Neuron (in vitro differentiated cells): ENCODE data around the gene NECAP2.

Source experiments
- H2AFZ ChIP-seq: one replicate; pipeline ENCODE4 v1.6.1; 2013; ENCODE audit warnings: low read depth, mild to moderate bottlenecking, inconsistent platforms, low read length, moderate library complexity
- H3K27me3 ChIP-seq: one replicate; pipeline ENCODE4 v1.6.1; 2013; ENCODE audit warnings: low read length; ENCODE audit not compliant: insufficient read depth
- H3K36me3 ChIP-seq: one replicate; pipeline ENCODE4 v1.6.1; 2013; ENCODE audit warnings: low read length; ENCODE audit not compliant: insufficient read depth
- H3K4me1 ChIP-seq: one replicate; pipeline ENCODE4 v1.6.1; 2013; ENCODE audit warnings: low read length; ENCODE audit not compliant: insufficient read depth
- H3K4me3 ChIP-seq: 2 replicates; pipeline ENCODE4 v1.5.1; 2013; ENCODE audit warnings: mild to moderate bottlenecking, low read length, moderate library complexity
- H3K9me3 ChIP-seq: one replicate; pipeline ENCODE4 v1.6.1; 2013; ENCODE audit warnings: low read length

The NECAP2 gene

DNA sequence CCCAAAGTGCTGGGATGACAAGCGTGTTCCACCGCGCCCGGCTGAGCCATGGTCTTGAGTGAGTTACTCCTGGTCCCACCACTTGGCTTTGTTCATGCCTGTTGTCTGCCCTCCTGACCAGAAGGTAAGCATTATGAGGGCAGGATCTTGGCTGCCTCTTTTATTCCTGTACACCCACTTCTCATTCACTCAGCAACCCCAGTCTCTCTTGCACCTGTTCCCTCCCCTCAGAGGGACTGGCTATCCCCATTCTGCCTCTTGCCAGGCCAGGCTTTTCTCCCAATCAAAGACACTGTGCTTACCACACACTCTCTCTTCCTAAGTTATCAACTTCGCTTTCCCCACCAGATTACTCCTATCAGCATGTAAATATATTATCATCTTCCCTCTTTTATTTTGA, 29.7 kb upstream of the NECAP2 start:
- H2AFZ ChIP-seq, result no peak overlapping the region
- no peaks in the 10 kb centered on the region for H3K27me3 ChIP-seq
- H3K4me3 ChIP-seq, result no peak overlapping the region
- H3K4me1 ChIP-seq, result peaks cover 4% of the 10 kb centered on the region
- no peaks in the 10 kb centered on the region for H3K36me3 ChIP-seq
- H3K9me3 ChIP-seq, result no peaks in the 10 kb centered on the region

DNA sequence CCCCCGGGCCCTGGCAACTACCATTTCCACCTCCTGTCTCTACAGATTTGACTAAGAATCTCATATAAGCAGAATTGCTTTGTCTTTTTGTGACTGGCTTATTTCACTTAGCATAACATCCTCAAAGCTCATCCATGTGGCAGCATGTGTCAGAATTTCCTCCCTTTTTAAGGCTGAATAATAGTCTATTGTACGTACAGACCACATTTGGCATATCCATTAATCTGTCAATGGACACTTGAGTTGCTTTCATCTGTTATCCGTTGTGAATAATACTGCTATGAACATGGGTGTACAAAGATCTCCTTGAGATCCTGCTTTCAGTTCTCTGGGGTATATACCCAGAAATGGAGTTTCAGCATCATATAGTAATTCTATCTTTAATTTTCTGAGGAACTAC, 27.3 kb upstream of the NECAP2 start:
- H3K9me3 ChIP-seq, result no peaks in the 10 kb centered on the region
- no peaks in the 10 kb centered on the region for H3K4me1 ChIP-seq
- H2AFZ ChIP-seq, result no peak overlapping the region
- H3K4me3 ChIP-seq, result no peak overlapping the region
- H3K36me3 ChIP-seq, result no peaks in the 10 kb centered on the region
- H3K27me3 ChIP-seq, result no peaks in the 10 kb centered on the region

- Histone ChIP-seq H3K36me3 (no peaks in the 10 kb centered on the region), H2AFZ (no peak overlapping the region), H3K9me3 (peaks cover 2% of the 10 kb centered on the region), H3K4me3 (no peak overlapping the region), H3K4me1 (peaks cover 5% of the 10 kb centered on the region), H3K27me3 (peaks cover 11% of the 10 kb centered on the region)
Observed at GRCh38 chr1:16418823-16419425, 21.6 kb upstream of the NECAP2 start.

DNA sequence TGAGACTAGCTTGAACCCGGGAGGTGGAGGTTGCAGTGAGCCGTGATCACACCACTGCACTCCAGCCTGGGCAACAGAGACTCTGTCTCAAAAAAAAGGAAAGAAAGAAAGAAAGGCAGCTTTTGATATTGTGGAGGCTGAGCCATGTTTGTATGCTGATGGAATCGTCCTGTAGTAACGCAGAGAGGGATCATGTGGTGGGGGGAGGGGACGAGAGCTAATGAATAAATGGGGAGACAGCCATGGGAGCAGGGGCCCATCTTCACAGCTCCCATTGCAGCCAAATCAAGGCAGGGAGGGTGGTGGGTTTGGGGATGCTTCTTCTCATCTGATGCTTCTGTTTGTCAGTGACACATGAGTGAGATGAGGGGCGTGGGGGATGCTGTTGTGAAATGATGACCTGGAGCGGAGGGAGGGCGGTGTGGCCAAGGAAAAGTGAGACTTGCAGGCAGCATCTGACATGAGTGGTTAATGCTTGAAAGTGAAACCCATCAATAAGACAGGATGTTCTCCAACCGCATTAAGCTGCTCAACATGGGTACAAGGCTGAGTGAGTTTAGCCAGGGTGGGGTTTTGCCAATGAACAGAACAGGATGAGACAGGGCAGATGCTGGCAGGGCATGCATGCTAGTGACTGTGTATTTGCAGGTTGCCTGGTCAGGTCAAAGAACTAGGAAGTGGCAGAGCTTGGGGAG, 20.0 kb upstream of the NECAP2 start:
- Histone ChIP-seq H3K27me3 (peaks cover 11% of the 10 kb centered on the region), H3K9me3 (peaks cover 2% of the 10 kb centered on the region), H3K4me3 (no peak overlapping the region), H2AFZ (no peak overlapping the region), H3K4me1 (peaks cover 8% of the 10 kb centered on the region), H3K36me3 (no peaks in the 10 kb centered on the region)

GRCh38 chr1:16421201-16421600, 19.3 kb upstream of the NECAP2 start:
- Histone ChIP-seq H2AFZ (no peak overlapping the region), H3K36me3 (no peaks in the 10 kb centered on the region), H3K9me3 (peaks cover 2% of the 10 kb centered on the region), H3K27me3 (peaks cover 14% of the 10 kb centered on the region), H3K4me3 (no peak overlapping the region), H3K4me1 (peaks cover 8% of the 10 kb centered on the region)

GRCh38 chr1:16422041-16422440, 18.5 kb upstream of the NECAP2 start:
- Histone ChIP-seq H3K9me3 (peaks cover 2% of the 10 kb centered on the region), H3K4me1 (peaks cover 8% of the 10 kb centered on the region), H2AFZ (no peak overlapping the region), H3K4me3 (no peak overlapping the region), H3K36me3 (no peaks in the 10 kb centered on the region), H3K27me3 (peaks cover 15% of the 10 kb centered on the region)

DNA sequence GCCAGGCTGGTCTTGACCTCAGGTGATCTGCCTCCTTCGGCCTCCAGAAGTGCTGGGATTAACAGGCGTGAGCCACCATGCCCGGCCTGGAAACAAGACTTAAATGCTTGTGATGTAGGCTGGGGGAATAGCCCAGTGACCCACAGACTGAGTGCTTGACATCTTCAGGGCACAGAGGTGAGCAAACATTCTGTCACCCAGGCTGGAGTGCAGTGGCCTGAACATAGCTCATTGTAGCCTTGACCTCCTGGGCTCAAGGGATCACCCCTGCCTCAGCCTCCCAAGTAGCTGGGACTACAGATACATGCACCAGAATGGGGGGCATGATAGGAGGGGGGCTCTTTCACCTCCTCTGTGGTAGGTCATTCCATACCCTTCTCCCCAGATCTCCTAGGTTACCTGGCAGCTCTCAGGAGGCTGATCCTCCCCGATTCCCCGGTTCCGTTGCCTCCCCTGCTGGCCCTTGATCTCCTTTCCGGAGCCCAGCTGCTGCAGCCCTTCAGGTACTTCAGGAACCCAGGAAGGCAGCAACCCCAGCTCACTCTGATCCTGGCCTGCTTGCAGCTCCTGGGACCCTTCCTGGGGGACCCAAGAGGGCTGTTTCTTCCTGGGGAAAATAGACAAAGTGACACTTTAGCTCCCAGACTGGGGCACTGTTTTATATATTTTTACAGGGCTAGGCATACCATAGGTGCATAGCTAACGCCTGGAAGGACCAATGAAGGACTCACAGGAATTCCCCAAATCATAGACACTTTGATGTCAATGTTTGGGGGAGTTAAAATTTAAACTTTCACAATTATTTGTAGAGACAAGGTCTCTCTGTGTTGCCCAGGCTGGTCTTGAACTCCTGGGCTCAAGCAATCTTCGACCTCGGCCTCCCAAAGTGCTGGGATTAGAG, 15.1 kb upstream of the NECAP2 start:
- H3K9me3 ChIP-seq, result no peaks in the 10 kb centered on the region
- no peaks in the 10 kb centered on the region for H3K36me3 ChIP-seq
- peaks cover 8% of the 10 kb centered on the region for H3K4me1 ChIP-seq
- no peak overlapping the region for H2AFZ ChIP-seq
- H3K27me3 ChIP-seq, result peaks cover 15% of the 10 kb centered on the region
- no peak overlapping the region for H3K4me3 ChIP-seq

DNA sequence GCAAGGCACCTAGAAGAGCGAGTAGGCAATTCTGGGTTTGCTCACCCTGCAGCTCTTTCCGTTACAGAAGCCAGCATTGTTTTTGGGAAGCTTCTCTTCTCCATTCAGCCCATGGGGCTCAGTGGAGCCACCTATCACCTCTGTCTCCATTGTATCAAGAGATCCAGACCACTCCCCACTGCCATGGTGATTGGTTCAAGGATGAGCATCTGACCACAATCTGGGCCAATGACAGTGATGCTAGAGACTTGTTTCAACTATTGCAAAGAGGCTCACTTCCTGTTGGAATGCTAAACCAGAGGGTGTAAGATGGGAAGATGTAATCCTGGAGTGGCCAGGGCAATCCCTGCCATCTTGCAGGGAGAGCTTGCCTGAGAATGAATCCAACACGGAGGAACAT, 9.9 kb upstream of the NECAP2 start:
- Histone ChIP-seq H3K36me3 (no peaks in the 10 kb centered on the region), H3K27me3 (peaks cover 9% of the 10 kb centered on the region), H3K4me1 (no peaks in the 10 kb centered on the region), H3K4me3 (no peak overlapping the region), H3K9me3 (no peaks in the 10 kb centered on the region), H2AFZ (no peak overlapping the region)

DNA sequence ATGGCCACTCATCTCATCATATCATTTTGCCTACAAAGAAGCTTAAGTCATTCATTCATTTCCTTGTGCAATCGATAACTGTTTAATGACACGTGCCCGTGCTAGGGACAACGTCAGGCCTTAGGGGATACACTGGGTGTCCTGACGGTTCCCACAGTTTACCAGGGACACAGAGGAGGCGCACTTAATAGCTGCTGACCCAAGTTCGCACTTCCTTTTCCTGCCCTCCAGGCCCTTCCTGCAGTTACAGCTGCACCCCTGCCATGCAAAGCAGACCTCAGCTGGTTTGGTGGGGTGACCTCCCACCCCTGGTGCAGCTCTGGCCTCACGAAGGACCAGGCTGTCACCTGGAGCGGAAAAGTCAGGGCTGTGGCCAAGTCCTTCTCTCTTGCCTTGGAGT, 7.5 kb upstream of the NECAP2 start:
- H3K27me3 ChIP-seq, result peaks cover 4% of the 10 kb centered on the region
- no peak overlapping the region for H3K4me3 ChIP-seq
- H3K9me3 ChIP-seq, result no peaks in the 10 kb centered on the region
- no peaks in the 10 kb centered on the region for H3K36me3 ChIP-seq
- peaks cover 6% of the 10 kb centered on the region for H3K4me1 ChIP-seq
- no peak overlapping the region for H2AFZ ChIP-seq

- Histone ChIP-seq H3K9me3 (no peaks in the 10 kb centered on the region), H3K27me3 (peaks cover 4% of the 10 kb centered on the region), H2AFZ (no peak overlapping the region), H3K4me1 (peaks cover 6% of the 10 kb centered on the region), H3K36me3 (no peaks in the 10 kb centered on the region), H3K4me3 (no peak overlapping the region)
Observed at GRCh38 chr1:16434007-16434406, 6.5 kb upstream of the NECAP2 start.

GRCh38 chr1:16434501-16434900, 6.0 kb upstream of the NECAP2 start:
- Histone ChIP-seq H3K36me3 (no peaks in the 10 kb centered on the region), H3K27me3 (peaks cover 4% of the 10 kb centered on the region), H3K9me3 (no peaks in the 10 kb centered on the region), H3K4me1 (peaks cover 6% of the 10 kb centered on the region), H3K4me3 (no peak overlapping the region), H2AFZ (no peak overlapping the region)

- Histone ChIP-seq H3K4me3 (no peak within 1 kb of the TSS), H3K36me3 (no peaks in the 10 kb centered on the region), H3K9me3 (no peaks in the 10 kb centered on the region), H2AFZ (no peak within 1 kb of the TSS), H3K4me1 (peaks cover 13% of the 10 kb centered on the region), H3K27me3 (peaks cover 4% of the 10 kb centered on the region)
Observed at GRCh38 chr1:16436946-16437474, 3.5 kb upstream of the NECAP2 start, which contains the start of gene SPATA21. TSS of gene SPATA21 (minus strand) at chr1:16437424. CDS start at chr1:16431371, 6,053 bp downstream.

DNA sequence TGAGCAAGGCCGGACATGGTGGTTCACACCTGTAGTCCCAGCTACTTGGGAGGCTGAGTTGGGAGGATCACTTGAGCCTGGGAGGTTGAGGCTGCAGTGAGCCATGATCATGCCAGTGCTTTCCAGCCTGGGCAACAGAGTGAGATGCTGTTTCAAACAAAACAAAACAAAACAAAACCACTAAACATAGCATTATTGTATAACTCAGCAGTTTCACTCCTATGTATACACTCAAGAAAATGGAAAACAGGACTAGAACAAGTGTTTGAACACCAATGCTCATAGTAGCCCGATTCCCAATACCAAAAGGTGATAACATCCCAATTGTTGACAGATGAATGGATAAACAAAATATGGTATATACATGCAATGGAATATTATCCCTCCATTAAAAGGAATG, 2.0 kb upstream of the NECAP2 start:
- H2AFZ ChIP-seq, result no peak overlapping the region
- no peaks in the 10 kb centered on the region for H3K9me3 ChIP-seq
- H3K27me3 ChIP-seq, result no peaks in the 10 kb centered on the region
- no peak overlapping the region for H3K4me3 ChIP-seq
- H3K36me3 ChIP-seq, result peaks cover 9% of the 10 kb centered on the region
- peaks cover 13% of the 10 kb centered on the region for H3K4me1 ChIP-seq
